Kidney (tissue), 14 donors: Measurements from ENCODE around the gene IGLL1. TPM values are rescaled to one million over a fixed set of nuclear protein-coding genes. Genes with fewer than 3 reads are reported as not detected.
A peak's percentile ranks its signal among the peaks of the same experiment; 100 is the strongest.

ENCODE experiments used
- DNase-seq, 5 donors: peaks; one replicate each; pipeline ENCODE4 v3.0.0-alpha.2; 2013 to 2020
- FAIRE-seq: peaks from 2 replicates; lab custom pipeline; 2012; peaks lifted over from hg19 to GRCh38; lab: Jason Lieb, UNC
- H3K27ac ChIP-seq, 2 donors: one replicate each; pipeline ENCODE4 v1.7.0; 2013; ENCODE audit warnings: low read depth in 2 of 2, low read length in 2 of 2, inconsistent platforms in 1 of 2
- H3K27me3 ChIP-seq: one replicate; pipeline ENCODE4 v1.7.1; 2013; ENCODE audit warnings: low read length, inconsistent platforms; ENCODE audit not compliant: control insufficient read depth, insufficient read depth
- H3K36me3 ChIP-seq, 3 donors: one replicate each; pipeline versions ENCODE4 v1.7.0 to v1.7.1; 2013; ENCODE audit warnings: low read length in 3 of 3, control low read depth in 1 of 3, inconsistent platforms in 1 of 3; ENCODE audit not compliant: insufficient read depth in 3 of 3, control insufficient read depth in 2 of 3
- H3K4me1 ChIP-seq, 3 donors: one replicate each; pipeline versions ENCODE4 v1.7.0 to v1.7.1; 2013; ENCODE audit warnings: low read length in 3 of 3, inconsistent platforms in 1 of 3, low read depth in 1 of 3; ENCODE audit not compliant: control insufficient read depth in 2 of 3, insufficient read depth in 2 of 3
- H3K4me3 ChIP-seq, 3 donors: one replicate each; pipeline versions ENCODE4 v1.7.0 to v1.8.1; 2013; ENCODE audit warnings: low read length in 3 of 3, control low read depth in 1 of 3, inconsistent platforms in 1 of 3
- H3K9ac ChIP-seq, 3 donors: one replicate each; pipeline versions ENCODE4 v1.7.0 to v1.7.1; 2013; ENCODE audit warnings: low read length in 3 of 3, control low read depth in 1 of 3, inconsistent platforms in 1 of 3
- H3K9me3 ChIP-seq, 3 donors: one replicate each; pipeline versions ENCODE4 v1.7.0 to v1.7.1; 2013; ENCODE audit warnings: low read length in 3 of 3, control low read depth in 1 of 3, inconsistent platforms in 1 of 3; ENCODE audit not compliant: control insufficient read depth in 2 of 3, insufficient read depth in 1 of 3
- CTCF ChIP-seq: IDR thresholded peaks from 3 replicates; pipeline ENCODE4 v1.5.1; 2012; ENCODE audit warnings: mild to moderate bottlenecking, moderate library complexity, borderline replicate concordance; ENCODE audit not compliant: insufficient read depth; ENCODE audit errors: extremely low read depth
- intact Hi-C: fragments of 100-400 bp; cut with DNase I; formaldehyde crosslinking; loops from one replicate; pipeline ENCODE4 v1.11.1; 2022
- polyA plus RNA-seq: library from polyadenylated mRNA; stranded (reverse); fragments of 350-450 nt; fragmentation: Illumina TruSeq; extraction: RNeasy Lipid Tissue Mini Kit (QIAGEN cat#74804); gene quantifications from one replicate; pipeline ENCODE4 v1.2.3, GENCODE V29; 2014; ENCODE audit warnings: low read depth, low replicate concordance; ENCODE audit not compliant: insufficient read depth
- total RNA-seq: library from RNA; stranded (reverse); fragmentation: NEBNext Ultra II Directional; extraction: Animal tissue kit (Norgen Biotek cat#: 25700); gene quantifications from one replicate; pipeline ENCODE4 v1.2.1, GENCODE V29; 2021
- donor health status: control.
- donor health status: control.
- donor health status: control.
- donor health status: control.
- donor health status: control.
- donor health status: DM: yes; HTN: yes; CAD: no.
- donor health status: Normal renal cell carcinoma (clear cell type).

IGLL1 gene
- total and polyA plus RNA-seq, 2 donors from 2014 or later = not detected

GRCh38 chr22:23553924-23554870 is 25.9 kb downstream of the IGLL1 start:
- Histone ChIP-seq H3K27ac (no peak overlapping the region), H3K4me1 (peaks cover 0 to 2% (median 0%) of the 10 kb centered on the region in 3 donors), H3K9ac (no peak overlapping the region), H3K36me3 (no peaks in the 10 kb centered on the region), H3K9me3 (no peaks in the 10 kb centered on the region), H3K27me3 (no peaks in the 10 kb centered on the region), H3K4me3 (no peak overlapping the region)
- intact Hi-C loops = no loop called here
- peak in 2 of 5 donors; percentile 41 to 53 for DNase-seq
- no peak for FAIRE-seq
- TF ChIP-seq CTCF = no peak

- Histone ChIP-seq H3K9ac (no peak overlapping the region), H3K4me1 (peaks cover 0 to 2% (median 0%) of the 10 kb centered on the region in 3 donors), H3K36me3 (no peaks in the 10 kb centered on the region), H3K27me3 (no peaks in the 10 kb centered on the region), H3K4me3 (no peak overlapping the region), H3K9me3 (no peaks in the 10 kb centered on the region), H3K27ac (no peak overlapping the region)
- intact Hi-C loops = no loop called here
- no peak for TF ChIP-seq CTCF
- DNase-seq (peak in 1 of 5 donors; percentile 43), FAIRE-seq (no peak)
These were observed 26.7 kb downstream of the IGLL1 start for GRCh38 chr22:23553438-23553837.

GRCh38 chr22:23552573-23552972 is 27.5 kb downstream of the IGLL1 start:
- Histone ChIP-seq H3K27ac (no peak overlapping the region), H3K27me3 (no peaks in the 10 kb centered on the region), H3K4me1 (peaks cover 0 to 2% (median 0%) of the 10 kb centered on the region in 3 donors), H3K4me3 (no peak overlapping the region), H3K36me3 (no peaks in the 10 kb centered on the region), H3K9me3 (no peaks in the 10 kb centered on the region), H3K9ac (no peak overlapping the region)
- DNase-seq (no peak), FAIRE-seq (no peak)
- no peak for TF ChIP-seq CTCF
- intact Hi-C loops = no loop called here
